Measurements from ENCODE around the gene UGT2B28. TPM values are rescaled to one million over a fixed set of nuclear protein-coding genes. Genes with fewer than 3 reads are reported as not detected.
"Not testable (repeated sequence)": the region's sequence is repeated elsewhere in the genome, so short reads cannot be mapped to it uniquely, and the experiment has no call there.

Gene UGT2B28
- total and polyA plus RNA-seq, 2 of the 8 experiments (the other 6 are each of a cell fraction or from before 2014, with no cell fraction given), result not detected

- H3K79me1 ChIP-seq (ENCODE audit: low read depth, low read length); H3K4ac ChIP-seq (replicated peaks; ENCODE audit: insufficient read length, low read depth, low read length); H2BK5ac ChIP-seq (ENCODE audit: low read depth, low read length); H2BK120ac ChIP-seq (replicated peaks; ENCODE audit: low read depth, low read length); FAIRE-seq; H3K14ac ChIP-seq (ENCODE audit: insufficient read length); H3K56ac ChIP-seq (replicated peaks; ENCODE audit: insufficient read length, low read depth, low read length); H2BK12ac ChIP-seq (ENCODE audit: low read depth, low read length); H4K91ac ChIP-seq (replicated peaks; ENCODE audit: insufficient read length, low read length); H3K27me3 ChIP-seq (replicated peaks in 1 of 4; ENCODE audit: control insufficient read depth in 3 of 4, extremely low read depth in 1 of 4, insufficient read depth in 3 of 4, low read length in 3 of 4); H4K8ac ChIP-seq (ENCODE audit: extremely low read depth, insufficient read depth, low read length); H2AK5ac ChIP-seq (ENCODE audit: low read depth, low read length); H3K9me3 ChIP-seq (ENCODE audit: insufficient read depth in 2 of 2, low read depth in 1 of 2, low read length in 1 of 2); H3K23ac ChIP-seq (ENCODE audit: insufficient read length); H3K36me3 ChIP-seq (ENCODE audit: control insufficient read depth in 2 of 4, insufficient read depth in 4 of 4, low read length in 3 of 4); H3K4me3 ChIP-seq (ENCODE audit: extremely low read depth in 1 of 4, insufficient read depth in 2 of 4, low read depth in 3 of 4, low read length in 4 of 4); POLR2A ChIA-PET (ENCODE audit: partially characterized antibody); H3K23me2 ChIP-seq (ENCODE audit: low read depth, low read length); H3K27ac ChIP-seq (ENCODE audit: low read depth, low read length); DNase-seq (ENCODE audit: low read depth in 1 of 2, low spot score in 2 of 2); H2BK20ac ChIP-seq (ENCODE audit: low read length); H3K9ac ChIP-seq (replicated peaks in 1 of 4; ENCODE audit: extremely low read depth in 1 of 4, low read depth in 3 of 4, low read length in 3 of 4); H2BK15ac ChIP-seq (ENCODE audit: low read length); H4K20me1 ChIP-seq (replicated peaks in 1 of 2; ENCODE audit: control insufficient read depth in 1 of 2, insufficient read depth in 2 of 2, low read length in 2 of 2); H3K79me2 ChIP-seq (ENCODE audit: control insufficient read depth in 1 of 2, insufficient read depth in 2 of 2, low read length in 2 of 2); H4K5ac ChIP-seq (ENCODE audit: insufficient read length, low read depth, low read length); H3K4me2 ChIP-seq (ENCODE audit: insufficient read depth in 1 of 2, low read depth in 2 of 2, low read length in 2 of 2); H3K18ac ChIP-seq (ENCODE audit: extremely low read depth, low read length); H3K4me1 ChIP-seq (replicated peaks in 1 of 4; ENCODE audit: control insufficient read depth in 3 of 4, insufficient read depth in 4 of 4, low read length in 3 of 4); H2AFZ ChIP-seq (ENCODE audit: low read length): not testable (repeated sequence)
- CTCF ChIA-PET (ENCODE audit: partially characterized antibody), result interaction anchor here (0.9 kb wide), 1 partner anchor 10 kb away, joined by 3 read pairs; no protein-coding TSS in a partner anchor
- 91% methylated on average over 4 of the region's 4 CpGs; no CpG with 5 or more reads in 1 of the 2 experiments for WGBS, 2 experiments (ENCODE audit: extremely low coverage in 1 of 2, insufficient coverage in 1 of 2, insufficient read length in 1 of 2, insufficient replicate concordance in 2 of 2, low coverage in 1 of 2, low lambda C conversion rate in 2 of 2, missing lambda C conversion rate in 1 of 2)
Measured at GRCh38 chr4:69310262-69310661, 30.0 kb downstream of the UGT2B28 start.
